Ovary (tissue), 9 donors: ENCODE measurements around the gene CDK6. TPM values are rescaled to one million over a fixed set of nuclear protein-coding genes. Genes with fewer than 3 reads are reported as not detected.

Experiments used
- DNase-seq, 5 donors: peaks; one replicate each; pipeline ENCODE4 v3.0.0-alpha.2; 2019 to 2020
- H3K27ac ChIP-seq, 2 donors: fragments of 200-600 bp; one replicate each; pipeline versions ENCODE4 v1.5.1 to v1.8.0; 2019 to 2022
- H3K27me3 ChIP-seq: fragments of 200-600 bp; one replicate; pipeline ENCODE4 v1.8.0; 2022
- H3K36me3 ChIP-seq: fragments of 200-600 bp; sonication (generic); one replicate; pipeline ENCODE4 v1.5.1; 2019
- H3K4me1 ChIP-seq: one replicate; pipeline ENCODE4 v1.8.1; 2013; ENCODE audit warnings: mild to moderate bottlenecking, moderate library complexity; ENCODE audit not compliant: insufficient read depth
- H3K4me3 ChIP-seq: fragments of 200-600 bp; sonication (generic); one replicate; pipeline ENCODE4 v1.5.1; 2017
- H3K9me3 ChIP-seq, 2 donors: fragments of 200-600 bp in 1 of 2; sonication (generic) in 1 of 2; one replicate each; pipeline versions ENCODE4 v1.5.1 to v1.8.1; 2013 to 2019; ENCODE audit warnings: mild to moderate bottlenecking in 1 of 2, moderate library complexity in 1 of 2
- EP300 ChIP-seq: sonication (generic); formaldehyde crosslinking; IDR thresholded peaks from one replicate; pipeline ENCODE4 v1.6.1; 2017; ENCODE audit warnings: antibody characterized with exemption
- POLR2A ChIP-seq: fragments of 450-650 bp; IDR thresholded peaks from one replicate; pipeline ENCODE4 v1.6.1; 2017; ENCODE audit warnings: antibody characterized with exemption, mild to moderate bottlenecking, moderate library complexity
- WGBS, 3 donors: extraction: QIAGEN DNeasy Blood & Tissue Kit in 1 of 3; methylation state at CpG; one replicate each; pipeline versions ENCODE4 v1.1.5 to v1.1.7; 2013 to 2017; 5-methylcytosine and 5-hydroxymethylcytosine counted together
- intact Hi-C, 4 donors: fragments of 100-400 bp; cut with DNase I; formaldehyde crosslinking; loops; one replicate each; pipeline versions ENCODE4 v1.11.0 to v1.15.1; 2022 to 2023
- polyA plus RNA-seq, 2 donors: library from polyadenylated mRNA; stranded (reverse); fragments of 200-250 nt in 1 of 2; fragments of 350-450 nt in 1 of 2; fragmentation: Illumina TruSeq in 1 of 2; extraction: RNeasy Lipid Tissue Mini Kit (QIAGEN cat#74804) in 1 of 2; gene quantifications; one replicate each; pipeline ENCODE4 v1.2.3, GENCODE V29; 2013 to 2014
- total RNA-seq, 7 donors: library from RNA; depleted of rRNA in 2 of 7; stranded (reverse); fragments of >200 nt in 2 of 7; fragmentation: NEBNext Ultra II Directional in 3 of 7; extraction: Animal tissue kit (Norgen Biotek cat#: 25700) in 3 of 7; gene quantifications; one replicate each; pipeline versions ENCODE4 v1.1.0 to v1.2.4, GENCODE V29; 2016 to 2023
- TF ChIP-seq, protein P1 (sequence below), 3 donors: fragments of 450-650 bp in 2 of 3; fragments of 200-600 bp in 1 of 3; IDR thresholded peaks; one replicate each; pipeline versions ENCODE4 v1.5.1 to v1.8.0; 2016 to 2022; ENCODE audit warnings: antibody characterized with exemption in 3 of 3, mild to moderate bottlenecking in 1 of 3
- donor health status: DM: no; HTN: no; CAD: no; lungs with moderate emphysema.
- donor health status: DM: no; HTN: no; CAD: no.
- donor health status: Bipolar disorder and iron deficiency.
- donor health status: DM: yes; HTN: yes; CAD: no.
- donor health status: DM: no; HTN: no; CAD: no.
- donor health status: DM: yes; HTN: yes; CAD: no.

CDK6 gene
- total and polyA plus RNA-seq, 9 donors, result 1.8 to 20.4 (median 11.2) TPM

DNA sequence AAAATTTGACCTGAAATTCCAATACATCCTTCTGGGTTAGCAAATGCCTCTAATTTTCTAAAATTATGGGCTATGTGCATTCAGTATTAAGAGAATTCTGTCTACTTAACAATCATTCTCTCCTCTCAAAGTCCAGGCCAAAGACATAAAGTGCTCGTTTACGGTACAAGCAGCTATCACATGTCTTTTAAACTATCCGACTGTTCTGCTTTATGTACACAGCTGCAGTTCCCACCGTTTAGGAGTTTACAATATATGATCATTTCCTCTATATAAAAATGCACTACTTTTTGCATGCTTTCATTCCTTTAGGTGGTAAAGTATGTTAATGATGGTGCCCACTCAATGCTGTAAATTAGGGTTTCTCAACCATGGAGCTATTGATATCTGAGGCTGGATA is 34.0 kb downstream of the CDK6 start:
- TF ChIP-seq EP300 (no peak), POLR2A (no peak)
- TF ChIP-seq, protein P1, sequence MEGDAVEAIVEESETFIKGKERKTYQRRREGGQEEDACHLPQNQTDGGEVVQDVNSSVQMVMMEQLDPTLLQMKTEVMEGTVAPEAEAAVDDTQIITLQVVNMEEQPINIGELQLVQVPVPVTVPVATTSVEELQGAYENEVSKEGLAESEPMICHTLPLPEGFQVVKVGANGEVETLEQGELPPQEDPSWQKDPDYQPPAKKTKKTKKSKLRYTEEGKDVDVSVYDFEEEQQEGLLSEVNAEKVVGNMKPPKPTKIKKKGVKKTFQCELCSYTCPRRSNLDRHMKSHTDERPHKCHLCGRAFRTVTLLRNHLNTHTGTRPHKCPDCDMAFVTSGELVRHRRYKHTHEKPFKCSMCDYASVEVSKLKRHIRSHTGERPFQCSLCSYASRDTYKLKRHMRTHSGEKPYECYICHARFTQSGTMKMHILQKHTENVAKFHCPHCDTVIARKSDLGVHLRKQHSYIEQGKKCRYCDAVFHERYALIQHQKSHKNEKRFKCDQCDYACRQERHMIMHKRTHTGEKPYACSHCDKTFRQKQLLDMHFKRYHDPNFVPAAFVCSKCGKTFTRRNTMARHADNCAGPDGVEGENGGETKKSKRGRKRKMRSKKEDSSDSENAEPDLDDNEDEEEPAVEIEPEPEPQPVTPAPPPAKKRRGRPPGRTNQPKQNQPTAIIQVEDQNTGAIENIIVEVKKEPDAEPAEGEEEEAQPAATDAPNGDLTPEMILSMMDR (IDR thresholded peaks at IDR 0.05), result no peak
- no peak overlapping the region for H3K27ac ChIP-seq
- H3K4me1 ChIP-seq, result peaks cover 1% of the 10 kb centered on the region
- no peaks in the 10 kb centered on the region for H3K9me3 ChIP-seq
- no peak for DNase-seq
- H3K4me3 ChIP-seq, result no peak overlapping the region
- H3K27me3 ChIP-seq, result no peaks in the 10 kb centered on the region
- WGBS, 3 donors, result 86 to 92% (median 87%) methylated on average over 4 of the region's 4 CpGs
- intact Hi-C loops, result no loop called here
- H3K36me3 ChIP-seq, result no peaks in the 10 kb centered on the region

GRCh38 chr7:92799446-92800211 is 36.7 kb downstream of the CDK6 start:
- TF ChIP-seq, protein P1 (IDR thresholded peaks at IDR 0.05), result no peak
- no peak for TF ChIP-seq EP300
- Histone ChIP-seq H3K9me3 (no peaks in the 10 kb centered on the region), H3K27me3 (no peaks in the 10 kb centered on the region), H3K4me1 (peaks cover 1% of the 10 kb centered on the region), H3K4me3 (no peak overlapping the region), H3K27ac (no peak overlapping the region), H3K36me3 (no peaks in the 10 kb centered on the region)
- WGBS, 3 donors, result 92 to 98% (median 96%) methylated on average over 3 of the region's 3 CpGs
- intact Hi-C loops, result no loop called here
- no peak for DNase-seq

DNA sequence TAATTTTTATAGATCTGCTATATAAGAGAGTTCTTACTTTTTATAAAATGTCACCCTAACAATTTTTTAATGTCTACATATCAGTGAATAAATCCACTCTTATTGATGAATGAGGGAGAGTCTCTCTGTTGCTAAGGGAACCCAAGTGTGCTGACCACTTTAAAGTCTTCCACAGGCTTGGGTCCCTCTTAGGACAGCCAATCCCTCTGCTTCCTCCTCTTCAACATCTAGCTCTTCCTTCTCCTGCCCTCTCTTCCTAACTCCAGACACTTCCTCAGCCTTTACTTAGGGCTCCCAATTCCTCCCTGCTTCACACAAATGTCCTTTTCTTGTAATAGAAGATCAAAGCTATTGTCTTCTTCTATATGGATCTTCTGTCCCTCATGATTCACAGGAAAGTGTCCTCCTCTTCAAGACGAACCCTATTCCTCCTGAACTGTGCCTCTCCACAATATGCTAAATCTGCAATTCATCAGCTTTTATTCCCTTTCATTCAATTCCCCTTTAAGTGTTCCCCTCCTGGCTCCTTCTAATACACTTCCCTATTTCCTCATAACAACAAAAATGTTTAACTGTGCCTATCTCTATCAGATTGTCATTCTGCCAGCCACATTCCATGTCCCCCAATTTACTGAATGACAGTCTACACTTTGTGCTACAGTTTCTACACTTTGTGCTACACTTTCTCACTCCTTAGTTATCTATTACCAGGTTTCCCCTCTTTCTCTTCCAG is 37.7 kb downstream of the CDK6 start:
- no peak for DNase-seq
- intact Hi-C loops, result no loop called here
- Histone ChIP-seq H3K36me3 (no peaks in the 10 kb centered on the region), H3K27ac (no peak overlapping the region), H3K27me3 (no peaks in the 10 kb centered on the region), H3K9me3 (no peaks in the 10 kb centered on the region), H3K4me3 (no peak overlapping the region), H3K4me1 (peaks cover 1% of the 10 kb centered on the region)
- TF ChIP-seq EP300, result no peak
- no peak for TF ChIP-seq POLR2A
- TF ChIP-seq, protein P1 (IDR thresholded peaks at IDR 0.05), result no peak
- WGBS, 3 donors, result 69 to 80% (median 79%) methylated on average over 1 of the region's 1 CpG

DNA sequence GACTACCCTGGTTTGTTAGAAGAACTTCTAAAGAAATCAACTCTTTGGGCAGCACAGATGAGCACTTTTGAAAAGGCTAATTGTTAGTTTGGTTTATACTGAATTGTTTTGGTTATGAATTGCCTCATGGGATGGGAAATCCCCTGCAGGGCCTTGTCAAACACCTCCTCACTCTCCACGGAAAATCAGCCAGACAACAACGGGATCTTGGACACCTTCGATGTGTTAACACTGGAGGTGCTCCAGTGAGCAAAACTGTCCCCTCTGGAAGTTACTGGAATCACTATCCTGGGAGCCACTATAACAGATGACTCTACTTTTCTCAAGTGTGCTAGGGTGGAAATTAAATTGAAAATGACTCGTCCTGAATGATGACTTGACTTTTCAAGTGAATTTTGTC is 38.7 kb downstream of the CDK6 start:
- TF ChIP-seq, protein P1 (IDR thresholded peaks at IDR 0.05), result no peak
- TF ChIP-seq EP300, result no peak
- no peak for TF ChIP-seq POLR2A
- Histone ChIP-seq H3K36me3 (no peaks in the 10 kb centered on the region), H3K9me3 (no peaks in the 10 kb centered on the region), H3K27me3 (no peaks in the 10 kb centered on the region), H3K27ac (no peak overlapping the region), H3K4me1 (peaks cover 1% of the 10 kb centered on the region), H3K4me3 (no peak overlapping the region)
- 34 to 45% (median 39%) methylated on average over 4 of the region's 4 CpGs for WGBS, 3 donors
- DNase-seq, result no peak
- intact Hi-C loops, result no loop called here
